GM21360 (cell line): ENCODE results near the gene MORF4L2.
A peak's percentile ranks its signal among the peaks of the same experiment; 100 is the strongest.

Experiments used
- ATAC-seq: cut with Tn5 transposase; IDR thresholded peaks from one replicate; pipeline ENCODE4 v1.9.1; 2021; ENCODE audit warnings: mild to moderate bottlenecking, moderate library complexity; ENCODE audit not compliant: unreplicated experiment

Gene MORF4L2, protein sequence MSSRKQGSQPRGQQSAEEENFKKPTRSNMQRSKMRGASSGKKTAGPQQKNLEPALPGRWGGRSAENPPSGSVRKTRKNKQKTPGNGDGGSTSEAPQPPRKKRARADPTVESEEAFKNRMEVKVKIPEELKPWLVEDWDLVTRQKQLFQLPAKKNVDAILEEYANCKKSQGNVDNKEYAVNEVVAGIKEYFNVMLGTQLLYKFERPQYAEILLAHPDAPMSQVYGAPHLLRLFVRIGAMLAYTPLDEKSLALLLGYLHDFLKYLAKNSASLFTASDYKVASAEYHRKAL

DNA sequence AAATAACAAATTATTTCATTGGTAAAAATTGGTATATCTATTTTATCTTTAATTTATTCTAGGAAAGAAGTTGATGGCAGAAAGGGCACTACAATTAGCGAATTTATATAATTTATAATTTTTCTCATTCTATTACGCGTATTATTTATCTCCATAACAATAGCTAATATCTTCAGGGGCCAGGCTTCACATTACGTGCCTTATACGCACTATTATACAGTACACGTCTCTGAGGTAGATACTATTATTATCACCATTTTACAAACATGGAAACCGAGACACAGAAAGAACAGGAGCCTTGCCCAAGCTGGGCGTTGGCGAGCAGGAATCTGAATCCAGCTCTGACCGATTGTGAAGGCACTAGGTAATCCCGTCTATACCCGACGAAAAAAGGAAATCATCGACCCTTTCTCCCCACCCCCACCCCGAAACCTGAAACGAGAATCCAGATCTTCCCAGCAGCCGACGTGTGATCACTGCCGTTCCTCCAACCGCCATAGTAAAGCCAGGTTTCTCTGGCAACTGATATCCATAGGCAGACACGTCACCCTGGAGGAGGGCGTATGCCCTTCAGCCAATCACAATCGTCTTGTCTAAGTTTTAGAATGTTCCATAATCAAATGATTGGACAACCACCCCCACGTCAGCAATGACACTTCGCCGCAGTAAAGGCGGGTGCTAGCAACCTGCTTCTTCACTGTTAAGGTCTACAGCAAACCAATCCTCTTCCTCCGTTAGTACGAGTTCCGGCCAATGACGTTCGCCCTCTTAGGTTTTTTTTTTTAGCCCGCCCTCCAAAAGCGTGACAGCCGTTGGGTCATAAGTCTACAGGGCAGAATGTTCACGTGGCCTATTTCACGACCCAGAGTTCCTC is at the start of gene MORF4L2:
Gene MORF4L2 (minus strand): TSS at position 501 of the 874 bp plus-strand sequence. CDS start 9,672 bp downstream, outside the sequence.
- ATAC-seq: peak; percentile 89

DNA sequence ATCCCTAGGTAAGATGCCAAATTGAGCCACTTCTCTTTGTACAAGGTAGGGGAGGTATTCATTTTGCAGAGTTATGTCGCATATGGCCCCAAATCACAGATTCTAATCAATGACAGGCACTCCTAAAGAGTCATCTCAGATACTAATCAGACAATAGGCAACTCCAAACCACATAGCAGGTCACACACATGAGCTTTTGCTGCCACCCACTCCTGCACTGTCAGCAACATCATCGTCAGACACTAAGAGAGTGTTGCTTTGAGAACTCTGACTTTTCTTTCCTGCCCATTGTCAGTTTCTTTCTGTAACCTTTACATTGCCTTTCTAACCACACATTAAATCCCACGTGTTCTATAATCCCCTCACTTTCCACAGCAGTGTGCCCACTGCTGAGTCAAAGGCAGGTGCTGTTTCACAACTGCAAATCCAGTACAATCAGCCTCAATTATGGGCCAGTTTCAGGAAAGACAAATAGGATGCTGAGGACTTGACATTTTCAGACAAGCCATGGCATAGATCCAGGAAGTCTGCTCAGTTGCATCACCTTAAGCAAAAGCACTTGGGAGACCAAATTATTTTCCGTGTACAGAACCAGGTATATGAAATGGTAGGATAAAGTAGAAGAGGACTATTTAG is 47.7 kb upstream of the MORF4L2 start:
- no peak for ATAC-seq

DNA sequence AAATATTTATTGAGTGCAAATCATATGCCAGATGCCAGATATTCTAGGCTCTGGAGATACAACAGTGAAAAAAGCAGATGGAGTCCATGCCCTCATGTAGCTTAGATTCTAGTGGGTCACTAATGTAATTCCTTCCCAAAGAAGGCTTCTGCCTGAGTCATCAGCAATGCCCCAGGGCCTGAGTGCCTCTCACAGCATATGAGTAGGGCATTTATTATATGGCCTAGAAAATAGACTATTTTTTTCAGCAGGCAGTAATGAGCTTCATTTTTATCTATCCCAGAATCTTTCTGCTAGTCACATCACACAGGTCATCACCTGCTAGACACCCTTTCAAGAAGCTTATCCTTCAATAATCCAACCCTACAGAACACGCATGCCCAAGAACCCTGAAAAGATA is 46.5 kb upstream of the MORF4L2 start:
- ATAC-seq: no peak

DNA sequence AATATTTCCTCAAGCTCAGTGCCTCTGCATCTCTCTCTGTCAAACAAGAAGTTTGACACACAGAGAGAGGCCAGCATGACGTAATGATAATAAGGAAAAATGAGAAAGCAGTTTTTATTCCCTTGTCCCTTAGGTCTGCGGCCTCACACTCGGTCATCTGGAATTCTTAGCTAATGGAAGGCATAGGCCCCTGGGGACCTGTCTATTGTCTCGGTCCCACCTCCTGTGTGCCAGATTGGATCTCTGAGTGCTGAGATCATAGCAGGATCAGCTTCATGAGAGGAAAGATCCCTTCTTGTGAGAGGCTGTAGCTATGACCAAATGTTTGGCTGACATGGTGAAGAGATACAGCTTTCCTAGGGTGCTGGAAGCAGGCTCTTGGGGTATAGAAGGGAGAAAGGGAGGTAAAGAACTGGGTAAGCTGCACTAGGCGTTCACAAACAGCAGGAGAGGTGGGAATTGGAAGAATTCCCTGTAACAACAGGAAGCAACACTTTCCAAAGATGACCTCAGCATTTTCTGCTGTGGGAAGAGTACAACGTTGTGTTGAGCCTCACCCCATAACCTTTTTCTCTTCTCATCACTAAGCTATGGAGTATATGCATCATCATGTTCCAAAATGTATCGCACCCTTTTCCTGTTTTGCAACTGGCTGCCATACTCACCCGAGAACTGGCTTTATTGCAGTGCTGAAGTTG is 44.4 kb upstream of the MORF4L2 start:
- no peak for ATAC-seq

DNA sequence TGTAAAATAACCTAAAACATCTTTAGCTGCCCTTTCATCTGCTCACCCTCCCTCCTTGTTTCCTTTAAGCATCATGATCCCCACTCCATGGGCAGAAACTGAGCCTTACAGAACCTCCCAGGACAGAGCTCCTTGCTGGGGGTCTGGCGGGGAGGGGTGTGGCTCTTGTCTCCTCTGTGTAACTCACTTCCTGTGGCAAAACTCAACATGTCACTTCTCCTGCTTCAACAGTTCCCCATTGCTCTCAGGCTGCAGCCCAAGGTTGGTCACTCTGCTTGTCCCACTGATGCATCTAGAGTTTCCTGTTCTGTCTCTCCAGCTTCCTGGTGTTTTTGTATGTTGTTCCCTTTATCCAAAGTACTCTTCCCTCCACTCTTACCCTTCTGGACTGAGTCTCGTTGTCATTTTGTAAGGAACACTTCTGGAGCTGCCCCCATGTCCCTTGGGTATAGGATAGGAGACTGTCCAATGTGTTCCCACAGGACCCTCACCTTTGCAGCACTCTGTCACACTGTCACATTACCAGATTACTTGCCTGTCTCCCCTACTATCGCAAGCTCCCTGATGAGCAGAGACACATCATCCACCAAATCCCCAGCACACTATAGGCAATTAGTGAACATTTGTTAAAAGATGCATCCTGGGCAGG is 43.8 kb upstream of the MORF4L2 start:
- ATAC-seq: no peak

DNA sequence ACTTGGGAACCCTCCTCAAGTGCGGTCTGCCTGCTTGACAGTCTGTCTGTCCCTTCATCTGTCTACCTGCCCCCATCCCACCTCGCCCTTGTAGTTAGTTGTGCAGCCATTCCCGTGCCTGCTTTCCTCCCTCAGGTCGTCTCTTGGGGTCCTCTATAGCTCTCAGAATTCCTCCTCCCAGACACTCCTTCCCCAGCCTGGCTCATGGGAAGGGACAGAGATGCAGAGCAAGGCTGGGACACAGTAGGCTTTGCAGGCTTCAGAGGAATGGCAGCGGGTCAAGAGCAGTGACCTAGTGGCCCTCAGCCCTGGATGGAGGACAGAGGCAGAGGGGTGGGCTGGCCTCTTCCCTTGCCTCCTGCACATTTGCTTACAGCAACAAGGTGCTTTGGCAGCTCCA is 42.5 kb upstream of the MORF4L2 start:
- no peak for ATAC-seq

DNA sequence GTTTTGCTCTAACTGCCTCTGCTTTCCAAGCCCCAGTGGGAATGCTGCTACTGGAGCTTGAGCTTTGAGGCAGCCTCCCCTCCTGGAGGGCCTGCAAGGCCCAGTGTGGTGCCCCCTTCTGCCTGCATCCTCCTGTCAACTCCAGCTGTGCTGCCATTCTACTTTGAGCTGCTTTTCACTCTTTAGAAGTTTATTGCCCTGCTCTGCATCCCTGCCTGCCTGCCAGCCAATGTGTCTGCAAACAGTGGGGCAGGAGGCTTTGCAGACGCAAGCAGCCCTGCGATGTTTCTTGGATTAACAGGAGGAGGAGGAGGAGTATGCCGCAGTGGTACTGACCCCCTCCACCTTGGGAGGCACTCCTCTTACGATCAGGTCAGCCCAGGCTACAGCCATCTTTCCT is 40.6 kb upstream of the MORF4L2 start:
- ATAC-seq: no peak

DNA sequence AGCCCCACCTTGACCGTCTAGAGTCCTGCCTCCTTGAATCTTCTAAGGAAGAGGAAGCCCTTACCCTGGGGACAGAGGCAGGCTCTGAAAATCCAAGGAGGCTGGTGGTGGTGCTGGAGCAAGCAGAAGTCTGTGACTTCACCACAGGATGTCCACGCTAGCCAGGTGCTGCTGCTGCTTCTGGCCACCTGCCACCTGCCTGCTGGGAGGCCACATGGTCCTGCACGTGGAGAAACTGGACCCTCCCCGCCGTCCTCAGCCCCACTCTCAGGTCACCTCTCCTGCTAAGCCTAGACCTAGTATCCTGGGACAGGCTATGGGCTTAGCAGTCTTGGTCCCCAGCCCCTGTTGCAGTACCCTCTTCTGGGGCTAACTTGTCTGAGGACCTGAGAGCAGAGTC is 40.0 kb upstream of the MORF4L2 start:
- ATAC-seq: no peak

DNA sequence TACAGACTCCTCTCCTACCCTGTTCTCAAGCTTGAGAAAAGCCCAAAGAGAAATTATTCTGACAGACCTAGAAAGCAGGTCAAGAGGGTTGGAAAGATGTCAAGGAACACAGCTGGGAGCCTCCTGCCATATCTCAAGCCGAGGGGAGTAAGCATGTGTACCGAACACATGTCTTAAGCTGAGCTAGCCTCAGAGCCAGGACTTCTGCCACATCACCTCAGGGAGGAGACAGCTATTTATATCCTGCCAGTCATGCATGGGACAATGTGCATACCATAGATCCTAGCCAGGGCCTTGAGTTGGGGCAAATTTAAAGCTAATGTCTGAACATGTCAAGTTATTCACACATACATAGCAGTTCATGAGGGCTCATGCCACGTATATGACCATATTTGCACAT is 36.0 kb upstream of the MORF4L2 start:
- ATAC-seq: no peak

DNA sequence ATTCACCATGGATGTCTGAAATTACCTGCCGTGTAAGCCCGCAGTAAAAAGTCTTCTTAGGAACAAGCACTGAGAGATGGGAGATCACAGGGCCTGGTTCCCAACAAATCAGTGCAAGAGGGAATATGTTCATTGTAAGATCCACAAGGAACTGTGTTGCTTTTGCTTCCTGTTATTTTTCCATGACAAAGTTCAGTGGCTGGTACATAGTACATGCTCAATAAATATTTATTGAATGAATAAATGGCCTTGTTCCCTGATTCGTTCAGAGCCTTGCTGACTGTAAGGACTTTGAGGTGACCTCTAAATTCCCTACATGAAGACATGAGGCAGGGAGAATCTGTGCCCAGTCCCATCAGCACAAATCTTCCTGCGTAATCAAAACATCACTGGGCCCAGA is 31.6 kb upstream of the MORF4L2 start:
- ATAC-seq: no peak

DNA sequence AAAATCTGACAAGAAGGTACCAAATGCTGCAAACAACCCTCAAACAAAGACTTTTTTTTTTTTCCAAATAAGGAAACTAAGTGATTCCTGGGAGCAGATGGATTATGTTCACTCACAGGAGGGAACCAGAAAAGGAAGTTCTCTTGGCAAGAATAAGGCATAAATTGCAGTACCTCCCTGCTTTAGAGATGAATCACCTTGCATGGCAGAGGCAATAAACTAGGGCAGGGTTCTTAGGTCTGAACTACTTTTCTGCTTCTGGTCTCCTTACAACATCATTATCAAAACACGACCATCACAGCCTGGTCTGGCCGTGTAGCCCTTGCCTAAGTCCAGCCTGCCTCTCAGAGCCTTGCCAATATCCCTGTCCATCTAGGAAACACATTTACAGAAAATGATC is 30.5 kb upstream of the MORF4L2 start:
- ATAC-seq: no peak

DNA sequence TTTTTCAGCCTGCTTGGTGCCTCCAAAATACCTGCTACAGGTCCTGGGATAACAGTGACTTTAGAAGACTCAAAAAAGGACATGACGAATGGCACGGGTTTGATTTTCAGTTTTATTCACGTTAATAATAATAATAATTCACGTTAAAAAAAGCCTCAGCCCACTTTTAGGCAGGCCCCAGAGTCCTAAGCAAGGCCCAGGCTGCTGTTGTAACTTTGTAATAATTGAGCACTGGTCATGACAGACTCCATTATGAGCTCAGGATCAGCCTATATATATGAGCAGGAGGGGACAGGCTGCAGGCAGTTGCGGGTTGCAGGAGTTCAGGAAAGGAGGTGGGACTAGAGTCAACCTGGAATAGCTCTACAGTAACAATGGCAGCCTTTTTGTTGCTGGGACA is 24.1 kb upstream of the MORF4L2 start, which contains the start of gene TMEM31:
Gene TMEM31 (plus strand): TSS at position 301 of the 400 bp plus-strand sequence. CDS start 1,350 bp downstream, outside the sequence.
- no peak for ATAC-seq

DNA sequence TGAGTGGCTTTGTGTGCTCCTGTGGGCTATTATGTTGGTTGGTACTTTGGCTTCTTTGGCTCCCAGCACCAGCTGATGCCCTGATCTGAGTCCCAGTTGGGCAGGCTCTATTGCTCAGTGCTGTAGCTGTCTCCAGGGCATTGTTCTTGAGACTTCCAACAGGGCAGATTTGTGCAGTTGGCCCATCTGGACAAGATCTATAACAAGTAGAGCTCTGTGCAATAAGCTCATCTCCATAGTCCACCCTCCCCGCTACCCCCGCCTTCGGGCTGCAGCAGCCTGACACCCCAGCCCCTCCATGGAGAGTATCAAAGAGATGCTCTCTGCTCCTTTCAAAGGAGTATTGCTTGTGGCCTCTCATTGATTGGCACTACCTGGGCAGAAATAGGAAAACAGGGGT is 18.4 kb upstream of the MORF4L2 start:
- ATAC-seq: no peak

DNA sequence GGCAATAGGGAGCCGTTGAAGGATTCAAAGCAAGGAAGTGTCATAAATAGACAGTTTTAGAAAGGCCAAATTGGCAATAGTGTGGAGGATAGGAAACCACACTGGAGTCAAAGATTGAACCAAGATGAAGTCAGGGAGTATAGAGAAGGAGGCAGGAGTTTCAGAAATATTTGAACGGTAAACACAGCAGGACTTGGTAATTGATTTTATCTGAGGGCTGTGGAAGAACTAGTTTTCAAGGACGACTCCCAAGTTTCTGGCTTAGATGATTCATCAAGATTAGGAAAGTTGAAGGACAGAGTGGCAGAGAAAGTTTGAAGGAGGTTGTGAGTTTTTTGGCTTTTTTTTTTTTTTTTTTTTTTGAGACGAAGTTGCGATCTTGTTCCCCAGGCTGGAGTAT is 12.7 kb upstream of the MORF4L2 start:
- ATAC-seq: no peak

DNA sequence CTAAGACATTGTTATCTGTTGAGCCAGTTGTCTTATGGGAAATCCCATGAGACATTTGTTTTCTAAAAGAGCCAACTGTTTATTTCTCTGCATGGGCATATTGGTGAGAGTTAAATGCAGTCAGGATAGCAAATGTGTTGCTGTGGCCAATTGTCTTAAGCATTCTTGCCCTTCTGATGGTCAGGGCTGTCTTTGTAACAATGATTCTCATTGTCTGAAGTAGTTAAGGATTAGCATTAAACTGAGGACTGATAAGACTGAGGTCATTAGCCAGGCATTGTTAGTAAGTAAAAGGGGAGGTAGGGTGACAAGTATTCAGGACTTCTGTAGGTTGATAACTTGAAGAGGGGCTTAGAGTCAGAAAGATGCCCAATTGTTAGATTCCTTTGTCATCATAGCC is 11.2 kb upstream of the MORF4L2 start:
- no peak for ATAC-seq

DNA sequence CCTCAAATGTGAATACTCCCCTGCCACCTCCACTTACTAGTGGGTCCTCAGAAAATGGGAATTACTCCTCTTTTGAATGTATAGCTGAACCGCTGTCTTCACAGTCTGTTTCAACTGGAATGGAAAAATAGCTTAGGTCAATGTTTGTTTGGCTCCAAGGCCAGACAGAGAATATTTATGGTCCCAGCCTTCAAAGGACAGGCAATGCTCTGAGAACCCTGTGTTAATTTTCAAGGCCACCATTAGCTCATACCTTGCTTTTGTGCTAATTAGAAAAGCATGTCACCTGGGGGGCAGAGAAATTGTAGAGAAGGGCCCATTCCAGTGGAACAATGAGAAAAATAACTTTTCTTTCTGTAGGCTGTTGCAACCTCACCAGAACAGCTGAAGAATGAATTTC is 4.6 kb upstream of the MORF4L2 start:
- ATAC-seq: no peak

DNA sequence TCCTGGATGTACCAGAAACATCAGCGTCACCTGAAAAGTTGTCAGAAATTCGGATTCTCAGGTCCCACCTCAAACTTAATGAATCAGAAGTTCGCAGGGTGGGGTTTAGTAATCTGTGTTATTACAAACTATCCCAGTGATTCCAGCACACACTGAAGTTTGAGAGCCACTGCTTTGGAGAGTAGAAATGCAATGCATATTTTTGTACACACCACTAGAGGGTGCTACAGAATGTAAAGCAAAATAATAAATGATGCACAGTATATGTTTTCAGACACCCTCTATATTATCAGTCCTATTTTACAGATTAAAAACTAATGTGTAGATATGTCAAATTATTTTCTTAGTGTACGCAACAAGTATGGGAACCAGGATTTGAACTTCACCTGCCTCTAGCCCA is 2.4 kb upstream of the MORF4L2 start:
- ATAC-seq: no peak

DNA sequence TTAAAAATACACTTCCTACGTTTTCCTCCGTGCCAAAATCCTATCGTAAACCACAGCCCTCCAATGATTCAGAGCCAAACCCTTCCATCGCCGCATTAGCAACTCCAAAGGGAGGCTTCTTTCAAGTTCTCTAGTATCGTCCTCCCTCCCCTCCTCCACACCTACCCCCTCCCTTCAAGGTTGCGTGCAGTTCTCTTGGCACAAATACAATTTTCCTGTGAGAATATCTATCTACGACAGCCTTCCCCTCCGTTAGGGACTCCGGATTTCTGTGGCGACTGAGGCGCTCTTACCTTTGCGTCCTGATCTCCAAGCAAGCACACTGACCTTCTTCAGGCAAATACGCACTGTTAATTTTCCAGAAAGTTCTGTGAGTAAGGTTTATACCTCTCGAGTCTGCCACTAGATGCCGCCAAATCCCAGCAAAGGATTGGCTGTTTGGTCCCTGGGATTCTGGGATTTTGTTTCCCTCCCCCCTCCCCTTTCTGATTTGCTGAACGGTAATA is 1.2 kb upstream of the MORF4L2 start:
- ATAC-seq: no peak

DNA sequence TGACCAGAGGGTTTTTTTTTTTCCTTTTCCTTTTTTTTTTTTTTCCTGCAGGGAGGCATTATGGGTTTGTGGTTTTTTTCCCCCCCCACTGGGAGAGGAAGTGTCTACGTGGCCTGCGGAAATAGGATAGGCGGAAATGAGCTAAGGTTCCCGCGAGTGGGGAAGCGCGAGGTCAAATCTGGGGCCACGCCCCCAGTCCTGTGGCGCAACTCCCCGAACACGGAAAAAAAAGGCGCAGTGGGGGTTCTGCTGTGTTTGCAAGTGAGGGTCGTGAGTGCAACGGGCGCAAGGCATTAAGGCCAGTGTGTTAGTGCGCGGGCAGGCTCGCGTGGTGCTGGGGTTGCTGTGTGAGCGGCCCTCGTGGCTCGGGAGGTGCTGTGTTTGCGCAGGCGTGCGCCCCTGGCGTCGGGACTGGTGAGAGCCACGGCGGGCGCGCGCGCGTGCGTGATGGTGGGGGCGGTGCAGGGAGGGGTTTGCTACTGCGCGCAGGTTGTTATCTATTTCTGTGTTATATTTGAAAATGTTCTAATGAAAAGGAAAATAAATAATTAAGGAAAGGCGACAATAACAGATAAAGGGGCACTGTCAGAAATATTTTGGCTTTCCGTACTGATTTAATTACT is 685 bp upstream of the MORF4L2 start:
- peak; percentile 45 for ATAC-seq

DNA sequence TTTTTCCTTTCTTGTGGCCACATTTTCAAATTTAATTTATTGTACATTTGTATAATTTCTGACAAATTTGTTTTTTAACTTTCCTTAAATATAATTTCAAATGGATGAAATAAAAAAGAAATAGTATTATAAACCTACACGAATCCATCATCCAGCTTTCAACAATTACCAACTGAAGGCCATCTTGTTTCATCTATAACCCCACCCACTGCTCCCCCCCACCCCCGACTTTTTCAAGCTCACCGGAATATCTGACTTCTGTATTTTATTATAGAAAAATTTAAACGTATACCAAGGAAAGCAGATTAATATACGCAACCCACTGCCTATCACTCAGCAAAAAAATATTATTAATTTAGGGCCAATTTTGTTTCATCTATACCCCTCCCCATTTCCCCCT is 1.1 kb downstream of the MORF4L2 start:
- ATAC-seq: no peak
